ENCODE results near the gene TSNAX.

TSNAX gene

DNA sequence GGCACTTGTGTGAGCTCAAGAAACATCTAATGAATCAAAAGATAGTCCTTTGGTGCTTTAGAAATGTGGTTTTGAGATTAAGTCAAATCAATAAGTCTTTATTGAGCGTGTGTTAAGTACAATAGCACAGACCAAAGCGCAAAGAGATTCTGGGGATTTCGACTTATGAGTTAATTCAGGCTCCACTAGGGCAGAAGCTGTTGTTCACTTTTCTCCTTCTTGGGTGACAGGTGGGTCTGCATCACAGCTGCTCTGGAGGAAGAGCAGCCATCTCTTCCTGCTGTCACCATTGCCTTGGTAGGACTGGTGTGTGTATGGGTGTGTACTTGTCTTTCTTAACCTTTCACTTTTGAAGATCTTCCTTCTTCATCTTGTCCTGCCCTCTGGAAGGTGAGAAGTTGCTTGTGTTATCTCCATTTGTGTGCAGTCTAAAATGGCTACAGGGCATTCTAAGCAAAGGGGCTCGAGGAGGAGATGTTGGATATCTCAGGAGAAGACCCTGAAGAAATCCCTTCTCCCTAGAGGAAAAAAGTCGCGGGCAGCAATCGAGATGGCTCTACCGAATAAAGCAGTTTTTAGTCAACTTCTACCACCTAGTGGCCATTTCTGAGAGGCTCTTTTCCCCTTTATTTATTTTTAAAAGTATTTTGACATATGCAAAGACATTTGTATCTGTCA is 75.3 kb downstream of the TSNAX start:
- DNase-seq = peak; percentile 66

DNA sequence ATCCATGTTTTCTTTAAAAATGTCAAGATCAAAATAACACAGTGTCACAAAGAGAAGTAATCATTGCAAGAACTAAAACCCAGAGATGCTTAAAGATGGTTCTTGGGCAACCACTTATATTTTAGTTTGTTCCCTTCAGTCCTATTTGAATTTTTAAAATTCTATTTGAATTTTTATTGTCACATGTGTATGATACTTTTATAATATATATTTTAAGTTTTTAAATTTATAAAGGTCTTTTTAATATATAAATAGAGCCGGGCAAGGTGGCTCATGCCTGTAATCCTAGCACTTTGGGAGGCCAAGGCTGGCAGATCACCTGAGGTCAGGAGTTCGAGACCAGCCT is 75.8 kb downstream of the TSNAX start:
- DNase-seq = no peak

DNA sequence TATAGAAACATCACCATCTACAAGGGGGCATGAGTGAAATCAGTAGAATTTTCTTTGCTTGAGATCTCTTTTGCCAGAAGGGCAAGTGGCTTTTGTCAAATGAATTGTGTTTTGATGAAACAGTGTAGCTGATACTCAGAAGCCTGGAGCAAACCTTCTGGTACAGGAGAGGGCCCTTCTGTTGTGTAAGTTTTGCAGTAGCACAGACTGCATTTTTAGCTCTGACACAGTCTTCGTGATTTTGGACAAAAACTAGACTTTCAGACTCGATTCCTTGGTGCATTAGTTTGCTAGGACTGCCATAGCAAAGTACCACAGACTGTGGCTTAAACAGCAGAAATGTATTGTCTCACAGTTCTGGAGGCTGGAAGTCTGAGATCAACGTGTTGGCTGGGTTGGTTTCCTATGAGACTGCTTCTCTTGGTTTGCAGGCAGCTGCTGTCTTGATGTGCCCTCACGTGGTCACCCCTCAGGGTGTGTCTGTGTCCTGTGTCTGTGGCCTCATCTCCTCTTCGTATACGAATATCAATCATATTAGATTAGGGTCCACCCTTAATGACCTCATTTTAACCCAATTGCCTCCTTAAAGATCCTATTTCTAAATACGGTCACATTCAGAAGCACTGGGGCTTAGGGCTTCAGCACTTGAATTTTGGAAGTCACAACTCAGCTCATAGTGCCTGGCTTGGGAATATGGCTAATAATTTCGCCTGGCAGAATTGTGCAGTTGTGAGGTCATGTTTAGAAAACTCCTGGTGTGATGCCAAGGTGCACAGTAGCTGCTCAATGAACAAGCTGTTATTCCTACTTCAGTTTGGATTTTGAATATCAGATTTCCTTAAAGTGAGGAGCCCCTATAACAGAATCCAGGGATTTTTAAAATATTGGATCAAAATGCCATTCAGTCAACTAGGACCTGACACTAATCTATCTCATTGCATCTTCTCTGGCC is 77.0 kb downstream of the TSNAX start:
- DNase-seq = no peak

DNA sequence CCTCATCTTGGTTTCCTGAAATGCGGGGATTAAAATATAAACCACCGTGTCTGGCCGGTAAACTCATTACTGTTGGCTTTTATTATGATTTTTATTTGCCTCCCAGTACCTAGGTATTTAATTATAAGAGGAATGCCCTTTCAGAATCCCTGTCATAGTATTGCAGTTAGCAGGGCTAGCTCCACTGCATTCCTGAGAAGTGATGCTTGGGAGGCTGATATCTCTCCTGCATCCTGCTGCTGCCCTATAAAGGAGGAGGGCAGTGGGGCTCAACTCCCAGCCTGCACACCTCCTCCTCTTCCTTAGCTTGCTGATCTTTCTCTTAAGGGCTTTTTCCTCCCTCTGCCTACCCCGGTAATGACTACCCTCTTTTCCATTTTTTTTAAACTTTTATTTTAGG is 78.2 kb downstream of the TSNAX start:
- DNase-seq = no peak

DNA sequence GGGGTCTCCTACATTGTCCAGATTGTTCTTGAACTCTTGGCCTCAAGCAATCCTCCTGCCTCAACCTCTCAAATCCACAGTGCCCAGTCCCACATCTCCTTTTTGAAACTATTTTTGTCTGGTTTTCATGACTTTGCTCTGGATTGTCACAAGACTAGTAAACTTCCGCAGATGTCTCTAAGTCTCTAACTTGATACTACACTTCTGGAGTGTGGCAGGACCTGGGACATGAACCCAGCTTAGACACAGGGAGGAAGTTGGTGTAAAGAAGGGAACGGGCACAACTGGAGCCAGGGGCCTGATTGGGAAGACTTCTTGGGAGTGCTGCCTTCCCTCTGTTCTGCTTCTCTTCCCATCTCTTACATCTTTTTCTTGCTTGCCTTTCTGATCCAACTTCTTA is 81.9 kb downstream of the TSNAX start:
- DNase-seq = no peak

DNA sequence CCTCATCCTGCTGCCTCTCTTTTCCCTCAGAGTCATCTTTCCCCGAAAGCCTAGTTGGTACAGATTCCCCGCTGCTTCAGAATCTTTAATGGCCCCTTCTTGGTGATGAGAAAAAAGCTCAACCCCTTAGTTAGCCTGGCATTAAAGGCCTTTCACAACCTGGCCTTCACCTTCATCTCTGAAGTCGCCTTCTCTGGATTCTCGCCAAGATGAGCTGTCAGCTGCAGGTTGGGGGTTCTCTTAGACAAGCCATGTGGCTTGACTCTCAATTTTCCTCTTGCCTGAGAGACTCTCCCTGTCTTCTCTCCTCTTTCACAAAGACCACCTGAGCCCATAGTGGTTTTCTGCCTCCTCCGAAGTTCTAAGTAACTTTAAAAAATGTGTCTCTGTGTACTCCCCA is 82.6 kb downstream of the TSNAX start:
- no peak for DNase-seq

DNA sequence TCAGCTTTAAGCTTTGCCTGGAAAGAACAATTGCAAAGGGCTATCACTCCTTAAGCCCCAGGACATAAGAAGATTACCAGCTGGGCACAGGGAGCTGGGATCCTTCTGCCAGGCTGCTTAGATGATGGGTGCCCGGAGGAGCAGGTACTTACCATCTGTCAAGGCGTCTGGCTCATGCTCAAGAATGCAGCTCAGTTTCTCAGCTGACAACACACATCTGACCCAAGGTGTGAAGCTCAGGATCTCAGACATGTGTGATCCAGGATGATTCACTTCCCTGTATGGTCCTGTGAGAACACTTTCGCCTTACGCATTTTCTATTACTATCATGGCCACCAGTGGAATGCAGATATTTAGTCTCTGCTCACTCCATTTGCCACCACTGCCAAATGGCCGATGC is 83.4 kb downstream of the TSNAX start:
- no peak for DNase-seq

DNA sequence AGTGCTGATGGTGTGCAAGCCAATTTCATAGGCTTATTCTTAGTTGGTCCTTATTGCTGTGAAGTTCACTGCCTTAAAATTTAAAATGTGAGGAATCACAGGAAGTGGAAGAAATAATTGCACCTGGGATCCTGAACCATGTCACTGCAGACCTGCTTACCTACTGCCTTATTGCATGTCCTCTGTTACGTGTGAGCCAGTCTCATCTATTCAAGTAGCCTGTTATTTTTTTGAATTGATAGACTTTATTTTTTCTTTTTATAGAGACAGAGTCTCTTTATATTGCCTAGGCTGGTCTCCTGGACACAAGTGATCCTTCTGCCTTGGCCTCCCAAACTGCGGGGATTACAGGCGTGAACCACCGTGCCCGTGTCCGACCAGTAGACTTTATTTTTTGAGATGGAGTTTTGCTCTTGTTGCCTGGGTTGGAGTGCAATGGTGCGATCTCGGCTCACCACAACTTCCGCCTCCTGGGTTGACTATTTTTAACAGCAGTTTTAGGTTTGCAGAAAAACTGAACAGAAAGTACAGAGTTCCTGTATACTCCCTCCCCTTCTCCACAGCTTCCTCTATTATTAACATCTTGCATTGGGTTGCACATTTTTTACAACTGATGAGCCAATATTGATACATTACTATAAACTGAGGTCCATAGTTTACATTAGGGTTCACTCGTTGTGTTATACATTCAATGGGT is 84.1 kb downstream of the TSNAX start:
- DNase-seq = no peak

DNA sequence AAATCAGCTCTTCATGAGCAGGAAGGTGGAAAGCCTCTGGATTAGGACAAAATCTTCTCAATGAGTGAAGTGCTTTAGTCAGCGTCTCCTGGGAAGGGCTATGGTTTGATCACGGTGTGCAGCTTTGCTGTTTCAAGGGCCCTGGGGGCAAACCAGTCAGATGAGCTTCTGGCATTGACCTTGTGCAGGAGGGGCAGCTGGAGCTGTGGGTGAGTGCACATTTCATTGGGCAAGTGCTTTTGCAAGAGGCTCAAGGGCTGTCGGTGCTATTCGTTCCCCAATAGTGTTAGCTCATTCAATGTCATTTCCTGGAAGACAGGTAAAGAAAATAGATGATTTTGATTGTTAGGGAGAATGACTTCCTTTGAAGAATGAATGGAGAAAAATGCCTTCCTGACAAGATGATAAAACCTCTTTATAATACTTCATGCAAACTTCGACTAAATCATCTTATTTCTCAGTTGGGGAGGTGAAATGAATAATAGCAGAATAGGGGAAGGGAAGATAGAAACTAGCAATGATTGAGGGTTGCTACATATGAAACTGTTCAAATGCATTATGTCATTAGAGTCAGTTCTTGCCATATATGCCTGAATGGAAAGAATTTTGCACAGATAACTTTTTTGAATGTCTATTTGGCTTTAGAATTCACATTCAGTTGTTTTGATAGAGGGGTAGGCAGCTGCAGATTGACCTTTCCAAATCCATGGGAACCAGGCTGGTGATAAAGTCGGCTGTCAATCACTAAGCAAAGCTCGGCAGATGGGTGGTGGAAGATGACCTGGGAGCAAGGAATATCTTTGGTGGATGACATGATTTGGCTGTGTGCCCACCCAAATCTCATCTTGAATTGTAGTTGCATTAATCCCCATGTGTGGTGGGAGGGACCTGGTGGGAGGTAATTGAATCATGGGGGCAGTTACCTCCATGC is 85.2 kb downstream of the TSNAX start:
- no peak for DNase-seq
